ENCODE measurements around the gene GCFC2. TPM values are rescaled to one million over a fixed set of nuclear protein-coding genes. Genes with fewer than 3 reads are reported as not detected.

The GCFC2 gene
- polyA plus RNA-seq, 2 of the 4 experiments (the other 2 are of a cell fraction): 15.1 to 41.7 TPM

- Histone ChIP-seq H3K9me3 (no peaks in the 10 kb centered on the region), H3K4me2 (no peak overlapping the region), H3K4me3 (no peak overlapping the region), H3K27ac (no peak overlapping the region), H3K4me1 (peaks cover 8% of the 10 kb centered on the region; the same call in 2 of the 3 replicates)
- POLR2A ChIA-PET: no interaction called here
- FAIRE-seq (no peak), ATAC-seq (no peak), DNase-seq (ENCODE audit: low read depth in 1 of 2, low spot score in 1 of 2) (no peak)
- TF ChIP-seq HOXB5 (CRISPR knock-in tag; IDR thresholded peaks at IDR 0.05) (no peak), EHF (CRISPR knock-in tag; IDR thresholded peaks at IDR 0.05) (no peak), MAZ (IDR thresholded peaks at IDR 0.05; ENCODE audit: borderline replicate concordance, low read depth, low read length) (no peak), PHF8 (IDR thresholded peaks at IDR 0.05; ENCODE audit: borderline replicate concordance, low read depth) (no peak), EP300 (IDR thresholded peaks at IDR 0.05) (no peak), JUNB (IDR thresholded peaks at IDR 0.05) (no peak)
- CTCF ChIA-PET: interaction anchor here (0.8 to 5.1 kb wide), 11 partner anchors 10 to 693 kb away, joined by 3 to 66 read pairs (median 4); partner anchors contain the start of gene TACR1
- WGBS (ENCODE audit: missing lambda C conversion rate): 54% methylated on average over 5 of the region's 5 CpGs
Observed at GRCh38 chr2:75612862-75613243, 97.9 kb downstream of the GCFC2 start.

Small RNA genes lying within 50 kb of the gene (small RNA-seq; reads per million reads assigned to genes)
- 0 reads per million in 6 experiments for gene RF00012

Other genes with a start within 250 kb of the GCFC2 start
- gene EVA1A, start 150.0 kb downstream of the GCFC2 start, polyA plus RNA-seq (2011; rRNA removed): 2.5 TPM in 2 replicates
- 13.5 to 19.0 TPM (median 16.1 TPM) in 3 replicates for gene EVA1A, start 150.0 kb downstream of the GCFC2 start, polyA plus RNA-seq (2017; fragmentation: RNase III; extraction: RNeasy Plus Mini Kit Qiagen cat#74134 plus additional on column Dnase treatment)
- gene MRPL19, start 64.1 kb downstream of the GCFC2 start, polyA plus RNA-seq (2011; rRNA removed): 88.6 and 147 TPM in 2 replicates
- gene MRPL19, start 64.1 kb downstream of the GCFC2 start, polyA plus RNA-seq (2017; fragmentation: RNase III; extraction: RNeasy Plus Mini Kit Qiagen cat#74134 plus additional on column Dnase treatment): 70.5 to 75.9 TPM (median 75.7 TPM) in 3 replicates

All from A549 (cell line).